Memory B cell (primary cell): ENCODE data around the gene NUP58.

Experiments used
- ATAC-seq: fragments of 150-1000 bp; cut with Tn5 transposase; 2 replicates; pipeline ENCODE4 v1.10.0; 2021; ENCODE audit warnings: low read depth, mild to moderate bottlenecking, moderate library complexity
- DNase-seq, 2 donors: peaks; one replicate each; pipeline ENCODE4 v3.0.0; 2022; ENCODE audit warnings: low spot score in 2 of 2
- H3K27ac Mint-ChIP-seq: one replicate; pipeline ENCODE4 v1.8.0; 2022; ENCODE audit warnings: mild to moderate bottlenecking, moderate library complexity, mixed read lengths
- H3K27me3 Mint-ChIP-seq: one replicate; pipeline ENCODE4 v1.8.0; 2022; ENCODE audit warnings: mixed read lengths
- H3K36me3 Mint-ChIP-seq: one replicate; pipeline ENCODE4 v1.8.0; 2022; ENCODE audit warnings: mild to moderate bottlenecking, mixed read lengths
- H3K4me1 Mint-ChIP-seq: one replicate; pipeline ENCODE4 v1.8.0; 2022; ENCODE audit warnings: mixed read lengths
- H3K4me3 Mint-ChIP-seq: one replicate; pipeline ENCODE4 v1.8.0; 2022; ENCODE audit warnings: mild to moderate bottlenecking, moderate library complexity, mixed read lengths
- H3K9me3 Mint-ChIP-seq: one replicate; pipeline ENCODE4 v1.8.0; 2022; ENCODE audit warnings: mixed read lengths

NUP58 gene

GRCh38 chr13:25301347-25302113, at the start of gene NUP58:
Gene NUP58 (plus strand): TSS chr13:25301625. CDS start chr13:25301774, 149 bp downstream.
- ATAC-seq (peak; percentile 97), DNase-seq (peak; percentile 88 to 92)
- no peaks in the 10 kb centered on the region for H3K9me3 Mint-ChIP-seq
- H3K27ac Mint-ChIP-seq: peak within 1 kb of the TSS; percentile 96
- H3K36me3 Mint-ChIP-seq: peaks cover 6% of the 10 kb centered on the region
- H3K4me1 Mint-ChIP-seq: peaks cover 21% of the 10 kb centered on the region
- H3K4me3 Mint-ChIP-seq: peak within 1 kb of the TSS; percentile 93
- H3K27me3 Mint-ChIP-seq: peaks cover 6% of the 10 kb centered on the region

- Mint-ChIP-seq H3K4me3 (no peak overlapping the region), H3K27ac (peak overlapping the region; percentile 77), H3K4me1 (peaks cover 5% of the 10 kb centered on the region), H3K36me3 (peaks cover 29% of the 10 kb centered on the region), H3K9me3 (no peaks in the 10 kb centered on the region), H3K27me3 (no peaks in the 10 kb centered on the region)
- ATAC-seq (no peak), DNase-seq (no peak)
Observed at GRCh38 chr13:25252225-25252624, 49.2 kb upstream of the NUP58 start.

GRCh38 chr13:25252752-25253151, 48.7 kb upstream of the NUP58 start:
- ATAC-seq (no peak), DNase-seq (no peak)
- Mint-ChIP-seq H3K27me3 (no peaks in the 10 kb centered on the region), H3K4me3 (no peak overlapping the region), H3K36me3 (peaks cover 35% of the 10 kb centered on the region), H3K9me3 (no peaks in the 10 kb centered on the region), H3K27ac (peak overlapping the region; percentile 45), H3K4me1 (peaks cover 4% of the 10 kb centered on the region)

GRCh38 chr13:25253702-25254101, 47.7 kb upstream of the NUP58 start:
- Mint-ChIP-seq H3K9me3 (no peaks in the 10 kb centered on the region), H3K4me3 (no peak overlapping the region), H3K36me3 (peaks cover 35% of the 10 kb centered on the region), H3K27ac (no peak overlapping the region), H3K27me3 (no peaks in the 10 kb centered on the region), H3K4me1 (peaks cover 4% of the 10 kb centered on the region)
- DNase-seq (no peak), ATAC-seq (no peak)

GRCh38 chr13:25262261-25262660, 39.2 kb upstream of the NUP58 start:
- H3K9me3 Mint-ChIP-seq: no peaks in the 10 kb centered on the region
- H3K36me3 Mint-ChIP-seq: peaks cover 26% of the 10 kb centered on the region
- no peak overlapping the region for H3K27ac Mint-ChIP-seq
- no peaks in the 10 kb centered on the region for H3K4me1 Mint-ChIP-seq
- DNase-seq (no peak), ATAC-seq (no peak)
- H3K27me3 Mint-ChIP-seq: no peaks in the 10 kb centered on the region
- H3K4me3 Mint-ChIP-seq: no peak overlapping the region

- Mint-ChIP-seq H3K27me3 (no peaks in the 10 kb centered on the region), H3K36me3 (peaks cover 24% of the 10 kb centered on the region), H3K4me1 (peaks cover 6% of the 10 kb centered on the region), H3K4me3 (no peak overlapping the region), H3K9me3 (no peaks in the 10 kb centered on the region), H3K27ac (peak overlapping the region; percentile 17)
- no peak for ATAC-seq
- no peak for DNase-seq
Observed at GRCh38 chr13:25266706-25267105, 34.7 kb upstream of the NUP58 start.

- Mint-ChIP-seq H3K4me1 (peaks cover 6% of the 10 kb centered on the region), H3K9me3 (no peaks in the 10 kb centered on the region), H3K27me3 (no peaks in the 10 kb centered on the region), H3K4me3 (no peak overlapping the region), H3K27ac (peak overlapping the region; percentile 72), H3K36me3 (peaks cover 26% of the 10 kb centered on the region)
- ATAC-seq (peak; percentile 76), DNase-seq (no peak)
Observed at GRCh38 chr13:25267715-25268114, 33.7 kb upstream of the NUP58 start.

- Mint-ChIP-seq H3K36me3 (peaks cover 23% of the 10 kb centered on the region), H3K4me1 (peaks cover 6% of the 10 kb centered on the region), H3K4me3 (no peak overlapping the region), H3K27me3 (no peaks in the 10 kb centered on the region), H3K9me3 (no peaks in the 10 kb centered on the region), H3K27ac (peak overlapping the region; percentile 72)
- ATAC-seq (no peak), DNase-seq (no peak)
Observed at GRCh38 chr13:25268561-25268960, 32.9 kb upstream of the NUP58 start.

GRCh38 chr13:25276748-25277147, 24.7 kb upstream of the NUP58 start:
- H3K4me1 Mint-ChIP-seq: peaks cover 37% of the 10 kb centered on the region
- ATAC-seq: no peak
- no peak for DNase-seq
- H3K9me3 Mint-ChIP-seq: no peaks in the 10 kb centered on the region
- no peaks in the 10 kb centered on the region for H3K27me3 Mint-ChIP-seq
- peak overlapping the region; percentile 56 for H3K27ac Mint-ChIP-seq
- peaks cover 15% of the 10 kb centered on the region for H3K36me3 Mint-ChIP-seq
- no peak overlapping the region for H3K4me3 Mint-ChIP-seq

GRCh38 chr13:25280396-25280795, 21.0 kb upstream of the NUP58 start:
- Mint-ChIP-seq H3K27me3 (no peaks in the 10 kb centered on the region), H3K4me3 (no peak overlapping the region), H3K4me1 (peaks cover 45% of the 10 kb centered on the region), H3K9me3 (no peaks in the 10 kb centered on the region), H3K36me3 (peaks cover 17% of the 10 kb centered on the region), H3K27ac (peak overlapping the region; percentile 86)
- ATAC-seq: no peak
- DNase-seq: no peak

GRCh38 chr13:25281193-25281934, 20.1 kb upstream of the NUP58 start:
- ATAC-seq (peak; percentile 42), DNase-seq (no peak)
- Mint-ChIP-seq H3K36me3 (peaks cover 15% of the 10 kb centered on the region), H3K4me3 (no peak overlapping the region), H3K4me1 (peaks cover 44% of the 10 kb centered on the region), H3K27ac (peak overlapping the region; percentile 86), H3K27me3 (no peaks in the 10 kb centered on the region), H3K9me3 (no peaks in the 10 kb centered on the region)

GRCh38 chr13:25281935-25282332, 19.5 kb upstream of the NUP58 start:
- H3K9me3 Mint-ChIP-seq: no peaks in the 10 kb centered on the region
- H3K27me3 Mint-ChIP-seq: no peaks in the 10 kb centered on the region
- peaks cover 41% of the 10 kb centered on the region for H3K4me1 Mint-ChIP-seq
- no peak for ATAC-seq
- peaks cover 15% of the 10 kb centered on the region for H3K36me3 Mint-ChIP-seq
- DNase-seq: no peak
- H3K4me3 Mint-ChIP-seq: no peak overlapping the region
- peak overlapping the region; percentile 86 for H3K27ac Mint-ChIP-seq

GRCh38 chr13:25286308-25286968, 15.0 kb upstream of the NUP58 start:
- peaks cover 2% of the 10 kb centered on the region for H3K27me3 Mint-ChIP-seq
- peak overlapping the region; percentile 100 for H3K27ac Mint-ChIP-seq
- H3K36me3 Mint-ChIP-seq: peaks cover 7% of the 10 kb centered on the region
- ATAC-seq (peak; percentile 43), DNase-seq (peak in 1 of 2 donors; percentile 65)
- peaks cover 21% of the 10 kb centered on the region for H3K4me1 Mint-ChIP-seq
- peak overlapping the region; percentile 97 for H3K4me3 Mint-ChIP-seq
- H3K9me3 Mint-ChIP-seq: no peaks in the 10 kb centered on the region
